HG02852 (cell line): ENCODE measurements around the gene SAE1.
A peak's percentile ranks its signal among the peaks of the same experiment; 100 is the strongest.

Experiments
- ATAC-seq: cut with Tn5 transposase; IDR thresholded peaks from one replicate; pipeline ENCODE4 v1.9.1; 2021; ENCODE audit warnings: mild to moderate bottlenecking, moderate library complexity; ENCODE audit not compliant: unreplicated experiment

The SAE1 gene

DNA sequence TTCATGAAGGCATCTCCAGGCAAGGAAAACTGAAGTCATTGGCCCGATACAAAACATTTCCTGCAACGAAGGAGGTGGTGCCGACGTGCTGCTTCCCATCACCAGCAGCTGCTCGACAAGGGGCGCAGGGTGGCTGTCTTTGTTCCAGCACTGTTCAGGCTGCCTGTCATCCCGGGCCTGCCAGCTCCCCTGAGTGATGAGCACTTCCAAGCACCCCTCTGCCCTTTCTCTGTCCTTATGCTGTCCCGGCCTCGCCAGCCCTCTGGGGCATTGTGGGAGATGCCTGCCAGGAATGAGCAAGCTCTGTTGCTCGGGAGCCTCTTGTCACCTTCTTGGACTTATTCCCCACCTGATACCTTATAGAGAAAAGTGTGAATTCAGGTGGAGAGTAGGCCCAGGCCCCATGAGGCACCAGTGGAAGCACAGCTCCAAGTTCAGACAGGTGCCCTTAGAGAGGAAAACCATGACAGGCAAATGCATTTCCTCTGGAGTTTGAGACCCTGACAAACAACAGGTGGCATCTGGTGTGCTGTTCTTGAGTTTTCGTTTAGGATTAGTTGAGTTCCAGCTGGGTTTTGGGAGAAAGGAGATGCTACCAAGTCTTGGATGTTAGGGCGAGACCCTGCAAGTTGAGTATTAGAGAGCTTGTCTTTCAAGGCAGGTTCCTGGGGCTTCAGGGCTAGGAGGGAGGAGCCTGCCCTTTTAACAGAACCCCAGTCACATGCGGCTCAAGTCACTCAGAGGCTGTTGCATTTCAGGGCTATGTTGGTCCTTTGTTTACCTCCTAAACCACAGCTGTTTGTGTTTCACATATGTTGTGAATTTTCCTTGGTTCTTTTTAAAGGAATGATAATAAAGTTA lies 78.9 kb downstream of the SAE1 start:
- ATAC-seq, result no peak

GRCh38 chr19:47210180-47210490 lies 79.5 kb downstream of the SAE1 start:
- no peak for ATAC-seq

- no peak for ATAC-seq
Observed at GRCh38 chr19:47210689-47211316, 80.2 kb downstream of the SAE1 start.

- no peak for ATAC-seq
Observed at GRCh38 chr19:47215581-47215980, 84.9 kb downstream of the SAE1 start.

- ATAC-seq, result no peak
Observed at GRCh38 chr19:47221080-47221841, 90.6 kb downstream of the SAE1 start.

GRCh38 chr19:47221890-47222289 lies 91.3 kb downstream of the SAE1 start:
- no peak for ATAC-seq

DNA sequence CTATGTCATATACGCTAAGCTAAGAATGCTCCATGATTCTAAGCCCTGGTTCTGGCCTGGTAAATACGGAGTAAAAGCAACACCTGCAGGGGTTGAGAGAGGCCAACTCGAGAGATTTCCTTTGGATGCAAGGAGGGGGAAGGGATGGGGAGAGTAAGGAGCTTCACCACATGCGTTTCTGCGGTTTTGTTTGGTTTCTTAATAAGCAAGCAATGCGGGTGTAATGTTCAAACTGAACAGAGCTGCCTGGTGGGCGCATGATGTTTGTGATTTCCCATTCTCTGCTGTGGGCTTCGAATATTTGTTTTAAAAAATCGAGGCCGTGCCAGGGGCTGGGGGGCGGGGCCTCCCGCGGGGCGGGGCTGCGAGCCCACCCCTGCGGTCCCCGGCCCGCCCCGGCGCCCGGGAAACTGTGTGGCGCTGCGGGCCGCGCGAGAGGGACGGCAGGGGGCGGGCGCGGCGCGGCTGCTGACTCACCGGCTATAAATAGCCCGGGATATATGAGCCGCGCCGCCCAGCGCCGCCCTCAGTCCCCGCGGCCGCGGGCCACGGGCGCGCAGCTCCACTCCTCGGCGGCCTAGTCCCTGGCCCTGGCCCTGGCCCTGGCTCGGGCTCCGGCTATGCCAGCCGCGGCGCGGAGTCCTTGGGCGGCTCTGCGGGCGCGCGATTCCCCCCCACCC lies 95.3 kb downstream of the SAE1 start:
- ATAC-seq, result peak; percentile 30

GRCh38 chr19:47226426-47227351 lies 96.1 kb downstream of the SAE1 start:
- ATAC-seq, result peak; percentile 4

GRCh38 chr19:47227352-47228167 lies 96.9 kb downstream of the SAE1 start:
- no peak for ATAC-seq

DNA sequence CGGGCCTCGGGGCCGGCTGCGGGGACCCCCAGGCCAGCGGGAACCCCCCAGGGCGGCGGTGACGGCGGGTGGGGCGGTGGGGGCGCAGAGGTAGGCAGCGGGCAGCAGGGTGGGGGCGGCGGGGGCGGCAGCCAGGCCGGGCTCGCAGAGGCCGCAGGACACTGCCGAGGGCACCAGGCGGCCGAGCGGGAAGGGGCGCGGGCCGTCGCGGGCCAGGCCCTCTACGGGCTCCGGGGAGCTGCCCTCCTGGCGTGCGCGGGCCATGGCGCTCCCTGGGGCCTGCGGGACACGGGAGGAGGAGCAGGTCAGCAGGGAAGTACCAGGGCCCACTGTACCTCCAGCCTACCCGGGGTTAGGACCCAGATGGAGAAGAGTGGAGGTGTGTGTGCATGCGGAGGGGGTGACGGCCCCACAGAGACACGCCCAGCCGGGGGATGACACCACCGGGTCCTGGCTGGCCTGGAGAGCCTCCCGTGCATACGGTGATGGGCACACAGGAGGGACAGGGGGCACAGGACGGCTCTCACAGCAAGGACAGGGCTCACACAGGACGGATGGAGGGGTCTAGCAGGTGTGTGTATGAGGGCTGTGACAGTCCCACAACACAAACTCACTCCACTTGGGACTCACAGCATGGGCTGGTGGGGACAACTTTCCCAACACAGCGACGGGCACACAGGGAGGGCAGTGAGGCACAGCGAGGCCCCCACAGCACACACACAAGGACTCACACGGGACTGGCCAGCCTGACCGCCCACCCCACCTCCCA lies 97.7 kb downstream of the SAE1 start:
- ATAC-seq, result no peak

DNA sequence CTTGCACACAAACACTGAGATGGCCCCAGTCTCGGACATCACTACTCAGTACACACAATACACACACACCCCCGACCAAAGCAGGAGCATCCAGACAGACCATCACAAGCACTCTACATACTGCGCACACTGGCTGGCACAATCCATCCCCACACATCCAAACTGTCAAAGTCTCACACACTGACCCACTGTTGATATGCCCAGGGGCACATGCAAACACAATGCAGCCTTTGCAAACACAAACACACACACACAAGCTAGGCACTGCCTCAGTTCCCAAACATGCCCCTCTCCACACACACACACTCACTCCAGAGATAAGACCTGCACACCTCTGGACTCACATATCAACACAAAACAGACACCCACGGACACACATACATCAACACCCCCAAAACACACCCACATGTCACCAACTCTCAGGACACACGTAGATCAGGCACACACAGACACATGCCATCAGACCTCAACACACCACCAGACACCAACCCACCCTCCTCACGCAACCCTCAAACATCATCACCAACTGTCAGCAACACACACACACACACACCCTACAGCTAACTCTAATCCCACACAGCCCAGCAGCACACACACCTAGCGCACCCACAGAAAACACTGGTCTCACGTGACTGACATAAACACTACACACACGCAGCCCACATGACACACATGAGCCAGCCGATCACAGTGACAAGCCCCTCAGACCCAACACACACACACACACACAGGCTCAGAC lies 98.5 kb downstream of the SAE1 start:
- no peak for ATAC-seq

DNA sequence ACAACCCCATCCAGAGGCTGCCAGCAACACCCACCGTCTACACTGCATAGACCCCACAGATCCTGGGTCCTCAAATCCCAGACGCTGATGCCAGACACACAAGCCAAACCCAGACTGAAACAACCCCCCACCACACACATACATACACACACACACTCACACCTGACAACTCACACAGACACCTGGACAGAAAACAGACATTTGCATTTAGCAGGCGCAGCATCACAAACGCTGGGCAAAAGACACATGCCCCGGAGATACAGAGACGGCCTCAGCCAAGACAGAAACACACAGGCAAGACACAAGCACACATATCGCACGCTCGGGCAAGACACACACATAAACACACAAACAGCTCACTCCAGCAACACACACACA lies 99.0 kb downstream of the SAE1 start:
- ATAC-seq, result no peak

- ATAC-seq, result peak; percentile 30
Observed at GRCh38 chr19:47230054-47230920, 99.7 kb downstream of the SAE1 start.

GRCh38 chr19:47230921-47231214 lies 100.2 kb downstream of the SAE1 start, which contains the start of gene BBC3:
Gene BBC3, minus strand, starts transcription at chr19:47231199. Its CDS starts 2,768 bp downstream, at chr19:47228431.
- ATAC-seq, result peak; percentile 20

DNA sequence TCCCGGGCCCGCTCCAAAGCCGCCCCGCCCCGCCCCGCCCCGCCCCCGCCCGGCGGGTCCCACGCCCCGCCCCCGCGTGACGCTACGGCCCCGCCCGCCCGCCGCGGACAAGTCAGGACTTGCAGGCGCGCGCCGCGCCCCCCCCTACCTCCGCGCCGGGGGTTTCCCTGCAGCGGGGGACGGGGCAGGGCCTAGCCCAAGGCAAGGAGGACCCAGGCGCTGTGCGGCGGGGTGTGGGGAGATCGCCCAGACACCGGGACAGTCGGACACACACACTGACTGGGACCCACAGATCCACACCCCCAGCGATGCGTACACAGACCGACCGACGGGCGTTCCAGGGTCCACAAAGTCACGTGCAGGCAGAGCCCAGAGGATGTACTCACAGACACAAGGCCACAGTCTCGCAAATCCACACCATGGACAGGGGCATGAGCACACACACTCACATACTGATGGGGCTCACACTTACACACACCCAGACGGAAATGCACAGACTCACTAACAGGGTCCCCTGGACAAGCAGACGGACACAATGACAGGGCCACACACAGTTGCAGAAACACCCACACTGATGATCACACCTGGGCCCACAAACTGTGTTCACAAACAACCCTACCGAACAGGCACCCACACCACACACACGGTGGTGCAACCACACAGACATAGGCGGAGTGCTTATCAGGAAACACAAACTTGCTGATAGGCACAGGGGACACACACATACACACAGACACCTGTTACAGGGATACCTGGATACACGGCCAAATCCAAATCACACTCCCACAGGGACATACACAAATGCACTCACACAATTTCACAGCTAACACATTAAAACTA lies 100.8 kb downstream of the SAE1 start:
- peak; percentile 29 for ATAC-seq
